NCI-H146 (cell line): ENCODE results near the gene BICD2.

ENCODE experiments used
- DNase-seq: peaks from one replicate; lab custom pipeline; 2025; lab: John Stamatoyannopoulos, UW

Gene BICD2

DNA sequence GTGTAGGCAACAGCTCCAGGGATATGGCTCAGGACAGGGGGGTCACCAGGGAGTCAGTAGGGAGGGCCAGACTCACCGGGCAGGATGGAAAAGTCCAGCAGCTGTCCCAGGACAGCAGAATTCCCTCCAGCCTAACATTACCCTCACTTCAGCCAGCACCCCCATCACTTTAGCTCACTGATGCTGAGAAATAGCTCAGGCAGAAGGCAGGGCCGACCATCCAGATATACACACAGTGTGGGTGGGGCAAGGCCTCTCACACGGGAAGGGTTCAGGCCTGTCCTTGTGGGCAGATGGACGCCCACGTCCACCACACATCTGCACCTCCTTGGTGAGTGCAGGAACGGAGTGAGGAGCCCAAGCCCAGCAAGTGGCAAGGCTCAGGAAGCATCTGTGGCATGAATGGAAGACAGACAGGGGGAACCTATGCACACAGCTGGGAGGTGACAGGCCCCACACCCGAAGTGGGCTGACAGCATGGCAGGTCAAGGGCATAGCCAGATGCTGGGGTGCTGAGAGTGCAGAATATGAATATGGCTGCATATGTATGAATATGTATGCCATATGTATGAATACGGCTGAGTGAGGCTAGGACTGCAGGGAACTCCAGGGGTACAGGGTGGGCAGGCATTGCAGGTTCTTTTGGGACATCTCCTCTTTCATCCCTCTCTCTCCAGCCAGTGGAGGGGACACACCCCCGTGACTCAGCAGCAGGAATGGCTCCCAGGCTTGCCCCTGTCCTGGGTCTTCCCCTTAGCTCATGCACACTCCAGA lies 17.0 kb downstream of the BICD2 start:
- DNase-seq = no peak

DNA sequence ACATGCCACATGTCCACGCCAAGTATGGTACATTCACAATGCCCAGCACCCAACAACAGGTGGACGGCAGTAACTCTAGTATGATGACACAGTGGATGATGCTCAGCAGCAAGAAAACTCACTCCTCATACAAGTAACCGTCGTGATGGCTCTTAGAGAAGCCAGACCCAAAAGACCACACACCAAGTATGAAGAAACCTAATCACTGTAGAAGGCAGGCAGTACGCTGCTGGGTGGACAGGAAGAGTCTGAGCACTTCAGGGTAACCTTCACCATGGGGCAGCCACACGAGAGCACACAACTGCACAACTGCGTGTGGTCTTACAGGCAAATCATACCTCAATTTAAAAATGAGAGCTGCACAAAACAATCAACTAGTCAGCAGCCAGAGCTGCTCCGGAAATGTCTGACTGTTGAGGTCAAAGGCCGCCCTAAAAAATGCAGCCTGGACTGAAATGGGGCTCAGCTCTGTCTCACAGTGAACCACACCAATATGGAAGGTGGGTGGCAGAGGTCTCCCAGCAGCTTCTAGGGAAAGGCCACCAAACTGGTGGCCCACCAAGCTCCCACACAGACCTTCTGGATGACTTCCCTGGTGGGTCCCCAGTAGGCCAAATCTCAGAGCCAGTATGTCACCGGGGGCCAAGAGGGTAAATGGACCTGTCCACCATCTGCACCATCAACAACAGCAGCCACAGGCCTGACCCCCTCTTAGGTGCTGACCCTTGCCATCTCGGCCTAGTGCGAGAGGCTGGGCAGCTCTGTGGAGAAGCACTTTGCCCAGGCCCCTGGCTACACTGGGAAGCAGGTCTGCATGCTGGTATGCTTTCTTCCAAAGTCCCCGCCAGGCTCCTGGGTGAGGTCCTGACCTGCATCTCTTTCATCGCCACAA lies 17.8 kb downstream of the BICD2 start:
- no peak for DNase-seq

DNA sequence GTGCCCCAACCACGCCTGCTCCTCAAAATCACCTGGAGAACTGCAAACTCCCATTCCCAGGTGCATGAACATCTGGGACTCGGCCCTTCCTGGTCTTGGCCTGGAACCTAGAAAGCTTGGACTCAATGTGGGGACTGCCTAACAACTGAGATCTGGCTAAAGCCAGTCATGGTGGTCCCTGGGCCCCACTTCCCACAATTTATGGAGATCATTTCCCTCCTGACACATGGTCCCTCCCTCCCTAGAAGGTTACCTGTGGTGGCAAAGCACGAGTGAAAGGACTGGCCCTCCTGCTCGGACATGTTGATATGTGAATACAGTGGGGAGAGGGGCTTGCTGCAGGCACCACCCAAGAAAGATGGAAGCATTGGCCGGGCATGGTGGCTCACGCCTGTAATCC lies 18.8 kb downstream of the BICD2 start:
- DNase-seq = no peak

DNA sequence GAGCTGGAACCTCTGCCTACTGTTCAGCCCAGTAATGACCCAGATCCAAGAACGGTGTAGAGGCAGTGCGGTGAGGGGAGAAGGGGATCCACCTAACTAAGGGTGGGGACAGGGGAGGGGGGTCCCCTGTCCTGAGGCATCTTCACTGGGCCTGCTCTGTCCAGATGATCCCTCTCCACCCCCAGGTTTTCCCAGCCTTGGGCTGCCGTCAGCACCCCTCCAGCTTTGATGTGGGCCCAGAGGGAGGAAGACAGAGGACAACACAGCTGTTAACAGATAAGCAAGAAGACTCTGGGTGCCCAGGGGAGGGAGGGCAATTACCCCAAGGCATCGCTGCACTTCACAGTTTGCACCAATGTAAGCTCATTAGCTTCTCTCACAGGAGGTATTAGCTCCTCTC lies 19.3 kb downstream of the BICD2 start:
- no peak for DNase-seq

- DNase-seq = no peak
Observed at GRCh38 chr9:92740969-92741368, 23.7 kb downstream of the BICD2 start.

GRCh38 chr9:92740446-92740961 lies 24.1 kb downstream of the BICD2 start:
- no peak for DNase-seq

DNA sequence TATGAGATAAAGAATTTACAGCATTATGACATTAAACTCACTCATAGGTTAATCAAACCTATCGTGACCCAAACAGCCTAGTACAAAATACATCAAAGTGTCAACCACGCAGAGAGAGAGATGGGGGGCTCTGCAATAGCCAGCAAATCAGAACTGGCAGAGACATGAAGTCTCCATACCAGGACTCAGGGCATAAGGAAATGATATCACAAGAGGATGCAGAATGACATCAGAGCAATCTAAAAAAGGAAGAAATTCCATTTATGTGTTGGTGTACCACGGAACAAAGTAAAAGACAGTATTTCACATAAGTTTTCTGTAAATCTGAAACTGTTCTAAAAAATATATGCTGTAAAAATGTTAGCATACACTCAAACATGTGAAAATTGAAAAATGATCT lies 24.6 kb downstream of the BICD2 start:
- DNase-seq = no peak

- no peak for DNase-seq
Observed at GRCh38 chr9:92739346-92739970, 25.2 kb downstream of the BICD2 start.

DNA sequence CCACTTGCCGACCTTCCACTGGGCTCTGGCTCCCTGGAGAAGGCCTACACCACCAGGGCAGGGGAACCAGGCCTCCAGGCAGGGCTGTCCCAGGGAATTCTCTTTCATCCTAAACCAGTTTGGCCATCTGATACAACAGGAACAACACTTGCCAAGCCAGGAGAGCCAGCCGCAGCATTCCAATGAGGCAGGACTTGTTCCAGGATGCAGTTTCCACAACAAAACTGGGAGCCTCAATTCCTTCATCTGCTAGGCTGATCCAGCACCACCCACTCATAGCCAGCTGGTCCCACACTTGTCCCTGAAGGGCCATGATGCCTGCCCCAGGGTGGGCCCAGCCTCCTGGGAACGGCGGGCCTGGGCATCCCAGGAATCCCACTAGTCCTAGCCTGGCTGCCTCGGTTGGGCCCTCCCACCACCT lies 26.0 kb downstream of the BICD2 start:
- DNase-seq = no peak

DNA sequence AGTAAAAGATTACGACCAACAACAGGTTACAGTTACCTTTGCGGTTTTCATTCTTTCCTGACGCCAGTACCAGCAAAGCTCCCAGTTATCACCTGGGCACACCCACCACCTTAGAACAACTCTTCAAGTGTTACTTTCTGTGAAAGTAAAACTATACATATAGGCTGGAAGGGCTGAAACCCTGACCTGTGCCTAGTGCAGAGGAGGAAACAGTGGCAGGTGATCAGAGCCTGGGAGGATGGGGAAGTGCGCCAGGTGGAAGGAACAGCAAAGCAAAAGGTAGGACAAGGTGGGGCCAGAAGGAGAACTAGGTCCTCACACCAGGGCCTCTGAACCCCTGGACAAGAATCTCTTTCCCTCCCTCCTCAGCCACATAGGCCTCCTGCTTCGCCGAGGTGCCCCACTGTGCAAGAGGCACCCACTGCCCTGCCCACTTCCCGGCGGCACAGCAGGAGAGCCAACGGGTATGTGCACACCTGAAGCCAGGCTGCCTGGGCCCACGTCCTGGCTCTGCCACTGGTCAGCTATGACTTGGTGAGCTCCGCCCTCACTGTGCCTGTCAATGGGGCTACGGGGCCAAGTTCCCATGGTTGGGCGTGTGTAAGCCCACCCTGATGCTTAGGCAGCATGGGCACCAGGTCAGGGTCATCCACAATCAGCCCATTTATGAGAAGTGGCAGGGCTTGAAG lies 26.9 kb downstream of the BICD2 start:
- no peak for DNase-seq

GRCh38 chr9:92737216-92737606 lies 27.4 kb downstream of the BICD2 start:
- DNase-seq = no peak

DNA sequence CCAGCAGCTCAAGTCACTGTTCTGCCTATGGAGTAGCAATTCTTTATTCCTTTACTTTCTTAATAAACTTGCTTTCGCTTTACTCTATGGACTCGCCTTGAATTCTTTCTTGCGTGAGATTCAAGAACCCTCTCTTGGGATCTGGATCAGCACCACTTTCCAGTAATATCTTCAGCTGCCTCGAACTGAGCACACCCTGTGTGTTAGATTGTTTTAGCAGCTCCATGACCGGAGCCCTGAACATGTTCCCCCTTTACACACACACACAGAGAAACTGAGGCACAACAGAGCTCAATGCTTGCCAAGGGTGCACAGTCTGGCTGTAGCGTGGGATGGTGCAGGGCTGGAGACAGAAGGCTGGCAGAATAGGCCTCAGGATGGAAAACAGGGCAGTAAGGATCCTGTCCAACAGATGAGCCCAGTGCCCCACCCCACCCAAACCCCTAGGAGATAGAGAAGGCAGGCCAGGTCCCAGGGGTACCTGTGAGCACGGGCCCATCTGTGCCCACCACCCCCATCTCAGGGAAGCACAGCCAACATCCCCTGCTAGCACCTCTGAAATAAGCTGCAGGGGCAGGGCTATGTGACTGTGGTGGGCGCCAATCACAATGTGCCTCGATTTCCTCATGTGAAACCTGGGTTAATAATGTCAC lies 27.9 kb downstream of the BICD2 start:
- no peak for DNase-seq

- no peak for DNase-seq
Observed at GRCh38 chr9:92735636-92736562, 28.7 kb downstream of the BICD2 start.

- DNase-seq = no peak
Observed at GRCh38 chr9:92734931-92735635, 29.6 kb downstream of the BICD2 start.

DNA sequence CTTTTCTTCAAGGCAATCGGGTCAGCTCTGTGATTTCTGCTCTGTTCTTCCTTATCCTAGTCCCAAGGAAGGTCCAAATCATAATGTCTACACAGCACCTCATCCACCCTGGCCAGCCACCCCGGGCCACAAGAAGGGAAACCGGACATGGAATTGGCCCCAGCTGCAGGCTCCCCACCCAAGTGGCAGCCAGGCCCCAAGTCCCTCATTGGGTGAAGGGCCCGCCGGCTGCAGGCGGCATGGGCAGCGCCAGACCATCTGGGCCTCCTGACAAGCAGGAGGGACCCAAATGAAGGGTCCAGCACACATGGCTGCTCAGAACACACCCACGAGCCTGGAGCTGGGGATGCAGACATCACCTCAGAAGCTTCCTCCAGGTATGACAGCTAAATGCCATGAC lies 33.7 kb downstream of the BICD2 start:
- DNase-seq = no peak

DNA sequence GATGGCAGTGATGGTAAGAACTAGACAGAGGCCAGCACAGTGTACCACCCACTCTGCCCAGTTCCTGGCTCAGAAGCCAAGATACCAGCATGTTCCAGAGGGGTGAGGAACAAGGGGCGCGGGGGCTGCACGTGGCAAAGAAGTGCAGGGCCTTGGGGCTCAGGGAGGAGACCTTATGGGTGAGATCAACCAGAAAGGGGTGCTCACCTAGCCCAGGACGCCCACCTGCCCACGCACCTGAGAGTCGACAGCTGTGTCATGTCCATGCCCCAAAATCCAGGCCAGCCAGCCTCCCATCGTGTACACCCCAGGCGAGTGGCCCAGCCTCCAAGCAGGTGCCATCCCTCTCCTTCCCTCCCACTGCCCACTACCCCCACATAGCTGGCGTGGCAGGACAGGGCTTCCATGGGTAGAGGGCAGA lies 34.9 kb downstream of the BICD2 start:
- no peak for DNase-seq

DNA sequence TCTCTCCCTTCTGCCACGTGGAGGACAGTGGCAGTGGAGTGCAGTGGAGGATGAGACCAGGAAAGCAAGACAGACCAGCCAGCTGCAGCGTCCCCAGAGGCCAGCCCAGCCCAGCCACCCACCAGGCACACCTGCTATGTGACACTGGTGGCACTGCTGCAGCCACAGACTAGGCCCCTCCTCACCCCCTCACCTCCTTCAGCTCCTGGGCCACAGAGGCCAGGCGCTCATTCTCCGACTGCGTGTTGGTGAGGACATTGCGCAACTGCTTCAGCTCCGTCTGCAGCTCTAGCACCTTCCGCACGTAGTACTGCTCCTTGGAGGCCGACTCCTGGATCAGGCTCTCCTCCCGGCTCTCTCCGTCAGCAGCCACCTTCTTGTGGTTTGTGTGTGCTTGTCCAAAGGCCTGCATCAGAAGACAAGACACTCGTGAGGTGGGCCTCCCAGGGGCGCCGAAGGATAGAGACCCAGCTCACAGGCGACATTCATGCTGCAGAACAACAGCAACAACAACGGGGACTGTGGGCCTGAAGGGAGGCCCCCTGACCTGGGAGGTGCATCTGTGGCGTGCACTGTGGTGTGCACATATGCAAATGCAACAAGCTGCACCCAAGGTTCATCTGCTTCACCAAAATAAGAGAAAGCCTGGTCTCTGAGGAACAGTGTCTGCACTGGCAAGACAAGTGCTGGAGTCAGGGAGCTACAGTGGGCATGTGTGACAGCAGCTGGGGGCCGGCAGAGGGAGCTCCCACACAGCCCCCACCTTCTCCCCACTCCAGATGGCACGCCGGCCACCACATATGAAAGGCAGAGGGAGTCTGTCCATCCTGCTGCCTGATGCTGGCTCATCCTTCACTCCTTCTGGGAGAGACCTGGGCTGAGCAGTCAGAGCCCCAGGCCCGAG lies 35.5 kb downstream of the BICD2 start:
- DNase-seq = no peak
